ENCODE measurements around the gene RAF1. TPM values are rescaled to one million over a fixed set of nuclear protein-coding genes. Genes with fewer than 3 reads are reported as not detected.
A peak's percentile ranks its signal among the peaks of the same experiment; 100 is the strongest.
"Not testable (repeated sequence)": the region's sequence is repeated elsewhere in the genome, so short reads cannot be mapped to it uniquely, and the experiment has no call there.

RAF1 gene
- total RNA-seq, 1 donor from 2014 or later, result 103 TPM

- Mint-ChIP-seq H3K4me1 (peaks cover 61% of the 10 kb centered on the region), H3K9me3 (no peaks in the 10 kb centered on the region), H3K27ac (no peak overlapping the region), H3K36me3 (ENCODE audit: low read depth) (peaks cover 5% of the 10 kb centered on the region), H3K4me3 (no peak overlapping the region), H3K27me3 (no peaks in the 10 kb centered on the region)
- TF ChIP-seq CTCF (IDR thresholded peaks at IDR 0.05), result no peak
- no peak for ATAC-seq (ENCODE audit: low read depth)
- CTCF ChIA-PET, result no interaction called here
- intact Hi-C loops (cut with micrococcal nuclease), result no loop called here
- no peak for DNase-seq
- POLR2A ChIA-PET, result interaction anchor here (0.5 kb wide), 1 partner anchor 92 kb away, joined by 9 read pairs; no protein-coding TSS in a partner anchor
Measured at GRCh38 chr3:12628813-12629212, 35.1 kb downstream of the RAF1 start.

GRCh38 chr3:12627370-12627769 is 36.5 kb downstream of the RAF1 start:
- ATAC-seq (ENCODE audit: low read depth) (no peak), DNase-seq (no peak)
- TF ChIP-seq CTCF (IDR thresholded peaks at IDR 0.05), result no peak
- POLR2A ChIA-PET, result no interaction called here
- Mint-ChIP-seq H3K9me3 (no peaks in the 10 kb centered on the region), H3K4me3 (no peak overlapping the region), H3K36me3 (ENCODE audit: low read depth) (peaks cover 6% of the 10 kb centered on the region), H3K4me1 (peaks cover 57% of the 10 kb centered on the region), H3K27me3 (no peaks in the 10 kb centered on the region), H3K27ac (peak overlapping the region; percentile 7)
- CTCF ChIA-PET, result no interaction called here
- intact Hi-C loops (cut with micrococcal nuclease), result no loop called here

GRCh38 chr3:12624964-12625363 is 39.0 kb downstream of the RAF1 start:
- ATAC-seq (ENCODE audit: low read depth); H3K27ac Mint-ChIP-seq; H3K36me3 Mint-ChIP-seq (ENCODE audit: low read depth); intact Hi-C loops (cut with micrococcal nuclease); POLR2A ChIA-PET; H3K27me3 Mint-ChIP-seq; H3K4me3 Mint-ChIP-seq; DNase-seq; H3K9me3 Mint-ChIP-seq: not testable (repeated sequence)
- H3K4me1 Mint-ChIP-seq, result peaks cover 58% of the 10 kb centered on the region
- CTCF ChIA-PET, result interaction anchor here (0.6 kb wide), 1 partner anchor 37 kb away, joined by 3 read pairs; no protein-coding TSS in a partner anchor

- intact Hi-C loops (cut with micrococcal nuclease), result no loop called here
- CTCF ChIA-PET, result no interaction called here
Measured at GRCh38 chr3:12624056-12624455, 39.9 kb downstream of the RAF1 start.

GRCh38 chr3:12622335-12622734 is 41.6 kb downstream of the RAF1 start:
- TF ChIP-seq CTCF (IDR thresholded peaks at IDR 0.05), result no peak
- ChIA-PET CTCF (no interaction called here), POLR2A (no interaction called here)
- H3K4me1 Mint-ChIP-seq, result peaks cover 44% of the 10 kb centered on the region
- DNase-seq (no peak), ATAC-seq (ENCODE audit: low read depth) (no peak)
- H3K27me3 Mint-ChIP-seq, result no peaks in the 10 kb centered on the region
- peak overlapping the region; percentile 25 for H3K27ac Mint-ChIP-seq
- peaks cover 17% of the 10 kb centered on the region for H3K36me3 Mint-ChIP-seq (ENCODE audit: low read depth)
- no peak overlapping the region for H3K4me3 Mint-ChIP-seq
- intact Hi-C loops (cut with micrococcal nuclease), result no loop called here
- no peaks in the 10 kb centered on the region for H3K9me3 Mint-ChIP-seq

More at GRCh38 chr3:12624056-12624455, 39.9 kb downstream of the RAF1 start:
- Mint-ChIP-seq H3K4me3 (no peak overlapping the region), H3K27me3 (no peaks in the 10 kb centered on the region), H3K27ac (no peak overlapping the region), H3K36me3 (ENCODE audit: low read depth) (peaks cover 9% of the 10 kb centered on the region), H3K9me3 (no peaks in the 10 kb centered on the region), H3K4me1 (peaks cover 50% of the 10 kb centered on the region)
- no peak for ATAC-seq (ENCODE audit: low read depth)
- no peak for DNase-seq
- no peak for TF ChIP-seq CTCF (IDR thresholded peaks at IDR 0.05)
- POLR2A ChIA-PET, result no interaction called here

- ChIA-PET POLR2A (no interaction called here), CTCF (no interaction called here)
Measured at GRCh38 chr3:12620729-12621128, 43.2 kb downstream of the RAF1 start.

More at GRCh38 chr3:12620729-12621128, 43.2 kb downstream of the RAF1 start:
- H3K4me1 Mint-ChIP-seq, result peaks cover 35% of the 10 kb centered on the region
- ATAC-seq (ENCODE audit: low read depth) (no peak), DNase-seq (no peak)
- H3K27ac Mint-ChIP-seq, result no peak overlapping the region
- H3K9me3 Mint-ChIP-seq, result no peaks in the 10 kb centered on the region
- TF ChIP-seq CTCF (IDR thresholded peaks at IDR 0.05), result no peak
- peaks cover 30% of the 10 kb centered on the region for H3K36me3 Mint-ChIP-seq (ENCODE audit: low read depth)
- no peak overlapping the region for H3K4me3 Mint-ChIP-seq
- no peaks in the 10 kb centered on the region for H3K27me3 Mint-ChIP-seq
- intact Hi-C loops (cut with micrococcal nuclease), result no loop called here
